Measurements from ENCODE around the gene GLCE. TPM values are rescaled to one million over a fixed set of nuclear protein-coding genes. Genes with fewer than 3 reads are reported as not detected.

GLCE gene
- total RNA-seq, 3 donors from 2014 or later: 3.8 to 5.4 (median 4.8) TPM

- Mint-ChIP-seq H3K36me3 (ENCODE audit: insufficient read depth) (no peaks in the 10 kb centered on the region), H3K27me3 (ENCODE audit: low read depth) (no peaks in the 10 kb centered on the region), H3K9me3 (peaks cover 12% of the 10 kb centered on the region), H3K4me3 (no peak overlapping the region), H3K4me1 (ENCODE audit: low read depth) (no peaks in the 10 kb centered on the region)
- ATAC-seq: no peak
- DNase-seq: no peak
These were observed 25.3 kb downstream of the GLCE start for GRCh38 chr15:69185706-69186105.

- Mint-ChIP-seq H3K27me3 (ENCODE audit: low read depth) (no peaks in the 10 kb centered on the region), H3K4me1 (ENCODE audit: low read depth) (peaks cover 5% of the 10 kb centered on the region), H3K4me3 (no peak overlapping the region), H3K36me3 (ENCODE audit: insufficient read depth) (no peaks in the 10 kb centered on the region), H3K9me3 (peaks cover 18% of the 10 kb centered on the region)
- ATAC-seq: no peak
- DNase-seq: no peak
These were observed 28.7 kb downstream of the GLCE start for GRCh38 chr15:69189157-69189556.

GRCh38 chr15:69190091-69190490 lies 29.7 kb downstream of the GLCE start:
- peaks cover 8% of the 10 kb centered on the region for H3K4me1 Mint-ChIP-seq (ENCODE audit: low read depth)
- H3K9me3 Mint-ChIP-seq: peaks cover 18% of the 10 kb centered on the region
- H3K36me3 Mint-ChIP-seq (ENCODE audit: insufficient read depth): no peaks in the 10 kb centered on the region
- no peak for ATAC-seq
- no peak for DNase-seq
- H3K4me3 Mint-ChIP-seq: no peak overlapping the region
- H3K27me3 Mint-ChIP-seq (ENCODE audit: low read depth): no peaks in the 10 kb centered on the region

GRCh38 chr15:69190504-69190903 lies 30.1 kb downstream of the GLCE start:
- no peaks in the 10 kb centered on the region for H3K36me3 Mint-ChIP-seq (ENCODE audit: insufficient read depth)
- no peak for ATAC-seq
- no peak for DNase-seq
- no peaks in the 10 kb centered on the region for H3K27me3 Mint-ChIP-seq (ENCODE audit: low read depth)
- H3K4me3 Mint-ChIP-seq: no peak overlapping the region
- peaks cover 18% of the 10 kb centered on the region for H3K9me3 Mint-ChIP-seq
- peaks cover 8% of the 10 kb centered on the region for H3K4me1 Mint-ChIP-seq (ENCODE audit: low read depth)

GRCh38 chr15:69194025-69194827 lies 33.8 kb downstream of the GLCE start:
- peaks cover 13% of the 10 kb centered on the region for H3K9me3 Mint-ChIP-seq
- no peak overlapping the region for H3K4me3 Mint-ChIP-seq
- peaks cover 13% of the 10 kb centered on the region for H3K36me3 Mint-ChIP-seq (ENCODE audit: insufficient read depth)
- H3K27me3 Mint-ChIP-seq (ENCODE audit: low read depth): no peaks in the 10 kb centered on the region
- DNase-seq (no peak), ATAC-seq (no peak)
- peaks cover 11% of the 10 kb centered on the region for H3K4me1 Mint-ChIP-seq (ENCODE audit: low read depth)

GRCh38 chr15:69194854-69195253 lies 34.4 kb downstream of the GLCE start:
- ATAC-seq (no peak), DNase-seq (no peak)
- peaks cover 12% of the 10 kb centered on the region for H3K9me3 Mint-ChIP-seq
- H3K27me3 Mint-ChIP-seq (ENCODE audit: low read depth): no peaks in the 10 kb centered on the region
- no peak overlapping the region for H3K4me3 Mint-ChIP-seq
- H3K4me1 Mint-ChIP-seq (ENCODE audit: low read depth): peaks cover 11% of the 10 kb centered on the region
- H3K36me3 Mint-ChIP-seq (ENCODE audit: insufficient read depth): peaks cover 13% of the 10 kb centered on the region

- peaks cover 11% of the 10 kb centered on the region for H3K36me3 Mint-ChIP-seq (ENCODE audit: insufficient read depth)
- ATAC-seq (no peak), DNase-seq (no peak)
- H3K4me1 Mint-ChIP-seq (ENCODE audit: low read depth): no peaks in the 10 kb centered on the region
- no peaks in the 10 kb centered on the region for H3K9me3 Mint-ChIP-seq
- no peaks in the 10 kb centered on the region for H3K27me3 Mint-ChIP-seq (ENCODE audit: low read depth)
- no peak overlapping the region for H3K4me3 Mint-ChIP-seq
These were observed 40.7 kb downstream of the GLCE start for GRCh38 chr15:69200832-69201745.

GRCh38 chr15:69206079-69206478 lies 45.6 kb downstream of the GLCE start:
- ATAC-seq (no peak), DNase-seq (no peak)
- Mint-ChIP-seq H3K9me3 (no peaks in the 10 kb centered on the region), H3K27me3 (ENCODE audit: low read depth) (no peaks in the 10 kb centered on the region), H3K36me3 (ENCODE audit: insufficient read depth) (peaks cover 3% of the 10 kb centered on the region), H3K4me1 (ENCODE audit: low read depth) (peaks cover 2% of the 10 kb centered on the region), H3K4me3 (no peak overlapping the region)

GRCh38 chr15:69209661-69210060 lies 49.2 kb downstream of the GLCE start:
- no peak for DNase-seq
- Mint-ChIP-seq H3K9me3 (no peaks in the 10 kb centered on the region), H3K27me3 (ENCODE audit: low read depth) (no peaks in the 10 kb centered on the region), H3K4me1 (ENCODE audit: low read depth) (peaks cover 2% of the 10 kb centered on the region), H3K36me3 (ENCODE audit: insufficient read depth) (peaks cover 5% of the 10 kb centered on the region), H3K4me3 (no peak overlapping the region)
- ATAC-seq: no peak

- ATAC-seq: no peak
- no peaks in the 10 kb centered on the region for H3K27me3 Mint-ChIP-seq (ENCODE audit: low read depth)
- H3K4me1 Mint-ChIP-seq (ENCODE audit: low read depth): peaks cover 2% of the 10 kb centered on the region
- peaks cover 5% of the 10 kb centered on the region for H3K36me3 Mint-ChIP-seq (ENCODE audit: insufficient read depth)
- no peak overlapping the region for H3K4me3 Mint-ChIP-seq
- DNase-seq: no peak
- no peaks in the 10 kb centered on the region for H3K9me3 Mint-ChIP-seq
These were observed 50.1 kb downstream of the GLCE start for GRCh38 chr15:69210574-69210973.

GRCh38 chr15:69213786-69214185 lies 53.4 kb downstream of the GLCE start:
- no peak for ATAC-seq

GRCh38 chr15:69215314-69216035 lies 55.0 kb downstream of the GLCE start:
- peaks cover 3% of the 10 kb centered on the region for H3K9me3 Mint-ChIP-seq
- no peaks in the 10 kb centered on the region for H3K4me1 Mint-ChIP-seq (ENCODE audit: low read depth)
- ATAC-seq (no peak), DNase-seq (no peak)
- H3K36me3 Mint-ChIP-seq (ENCODE audit: insufficient read depth): peaks cover 5% of the 10 kb centered on the region
- no peaks in the 10 kb centered on the region for H3K27me3 Mint-ChIP-seq (ENCODE audit: low read depth)
- no peak overlapping the region for H3K4me3 Mint-ChIP-seq

More at GRCh38 chr15:69213786-69214185, 53.4 kb downstream of the GLCE start:
- no peak for DNase-seq
- Mint-ChIP-seq H3K4me1 (ENCODE audit: low read depth) (peaks cover 2% of the 10 kb centered on the region), H3K36me3 (ENCODE audit: insufficient read depth) (peaks cover 2% of the 10 kb centered on the region), H3K9me3 (no peaks in the 10 kb centered on the region), H3K4me3 (no peak overlapping the region), H3K27me3 (ENCODE audit: low read depth) (no peaks in the 10 kb centered on the region)

GRCh38 chr15:69217381-69217780 lies 56.9 kb downstream of the GLCE start:
- no peak for DNase-seq
- Mint-ChIP-seq H3K36me3 (ENCODE audit: insufficient read depth) (peaks cover 7% of the 10 kb centered on the region), H3K27me3 (ENCODE audit: low read depth) (no peaks in the 10 kb centered on the region), H3K4me3 (no peak overlapping the region), H3K9me3 (peaks cover 3% of the 10 kb centered on the region), H3K4me1 (ENCODE audit: low read depth) (no peaks in the 10 kb centered on the region)
- no peak for ATAC-seq

GRCh38 chr15:69219690-69220089 lies 59.3 kb downstream of the GLCE start:
- H3K27me3 Mint-ChIP-seq (ENCODE audit: low read depth): no peaks in the 10 kb centered on the region
- ATAC-seq: no peak
- DNase-seq: no peak
- no peak overlapping the region for H3K4me3 Mint-ChIP-seq
- H3K4me1 Mint-ChIP-seq (ENCODE audit: low read depth): no peaks in the 10 kb centered on the region
- peaks cover 18% of the 10 kb centered on the region for H3K9me3 Mint-ChIP-seq
- peaks cover 22% of the 10 kb centered on the region for H3K36me3 Mint-ChIP-seq (ENCODE audit: insufficient read depth)
